Fibroblast of the aortic adventitia (primary cell): Measurements from ENCODE around the gene ADD3. TPM values are rescaled to one million over a fixed set of nuclear protein-coding genes. Genes with fewer than 3 reads are reported as not detected.
"Not testable (repeated sequence)": the region's sequence is repeated elsewhere in the genome, so short reads cannot be mapped to it uniquely, and the experiment has no call there.

Source experiments
- DNase-seq: peaks from one replicate; pipeline ENCODE4 v3.0.0-alpha.2; 2010; ENCODE audit warnings: low read depth
- H3K4me3 ChIP-seq: 2 replicates; pipeline ENCODE4 v1.5.1; 2011; ENCODE audit warnings: low read depth, mild to moderate bottlenecking, control low read depth, low read length, moderate library complexity
- total RNA-seq: library from RNA; depleted of rRNA; stranded (reverse); fragments of >200 nt; gene quantifications from 2 replicates; pipeline ENCODE4 v1.2.3, GENCODE V29; 2012; ENCODE audit warnings: low replicate concordance
- TF ChIP-seq, protein P1 (sequence below): IDR thresholded peaks from 2 replicates; pipeline ENCODE4 v1.5.1; 2011; ENCODE audit warnings: mild to moderate bottlenecking, low read length, control low read depth, inconsistent platforms; ENCODE audit not compliant: insufficient read depth

The ADD3 gene
- total RNA-seq, 1 donor, result 524 TPM

DNA sequence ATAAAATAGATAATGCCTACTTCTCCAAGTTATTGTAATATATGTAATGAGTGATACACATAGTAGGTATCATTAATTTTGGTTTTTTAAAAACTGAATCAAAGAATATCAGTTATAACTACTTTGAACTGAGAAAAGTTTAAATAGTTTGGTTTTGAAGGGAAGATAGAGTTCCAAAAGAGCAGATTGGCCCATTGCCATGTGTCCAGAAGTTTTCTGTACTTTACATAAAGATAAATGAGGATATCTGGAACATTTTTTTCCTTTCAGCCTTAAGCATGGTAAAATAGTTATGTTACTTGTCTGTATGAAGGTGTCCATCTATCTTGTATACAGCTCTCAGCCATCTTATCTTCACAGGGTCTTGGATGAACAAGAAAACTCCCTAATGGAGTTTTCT, 101.7 kb downstream of the ADD3 start:
- TF ChIP-seq, protein P1, sequence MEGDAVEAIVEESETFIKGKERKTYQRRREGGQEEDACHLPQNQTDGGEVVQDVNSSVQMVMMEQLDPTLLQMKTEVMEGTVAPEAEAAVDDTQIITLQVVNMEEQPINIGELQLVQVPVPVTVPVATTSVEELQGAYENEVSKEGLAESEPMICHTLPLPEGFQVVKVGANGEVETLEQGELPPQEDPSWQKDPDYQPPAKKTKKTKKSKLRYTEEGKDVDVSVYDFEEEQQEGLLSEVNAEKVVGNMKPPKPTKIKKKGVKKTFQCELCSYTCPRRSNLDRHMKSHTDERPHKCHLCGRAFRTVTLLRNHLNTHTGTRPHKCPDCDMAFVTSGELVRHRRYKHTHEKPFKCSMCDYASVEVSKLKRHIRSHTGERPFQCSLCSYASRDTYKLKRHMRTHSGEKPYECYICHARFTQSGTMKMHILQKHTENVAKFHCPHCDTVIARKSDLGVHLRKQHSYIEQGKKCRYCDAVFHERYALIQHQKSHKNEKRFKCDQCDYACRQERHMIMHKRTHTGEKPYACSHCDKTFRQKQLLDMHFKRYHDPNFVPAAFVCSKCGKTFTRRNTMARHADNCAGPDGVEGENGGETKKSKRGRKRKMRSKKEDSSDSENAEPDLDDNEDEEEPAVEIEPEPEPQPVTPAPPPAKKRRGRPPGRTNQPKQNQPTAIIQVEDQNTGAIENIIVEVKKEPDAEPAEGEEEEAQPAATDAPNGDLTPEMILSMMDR, result no peak
- peak; percentile 28 for DNase-seq
- H3K4me3 ChIP-seq, result no peak overlapping the region

DNA sequence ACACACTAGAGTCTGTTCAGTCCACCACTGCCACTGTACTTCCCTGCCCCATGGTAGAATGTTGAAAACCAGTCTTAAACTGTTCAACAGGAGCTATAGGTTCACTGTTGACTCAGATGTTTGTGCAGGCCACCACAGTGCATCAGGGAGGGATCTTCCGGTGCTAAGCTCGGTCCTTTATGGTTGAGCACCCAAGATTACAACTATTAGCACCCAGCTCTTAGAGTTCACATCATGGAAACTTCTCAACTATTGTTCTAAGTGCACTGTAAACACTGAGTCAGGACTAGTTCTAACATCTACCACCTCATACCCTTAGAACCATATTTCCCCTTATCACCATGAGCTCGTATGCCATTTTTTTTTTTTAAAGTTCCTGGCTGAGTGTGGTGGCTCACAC, 102.6 kb downstream of the ADD3 start:
- TF ChIP-seq, protein P1, result no peak
- DNase-seq, result no peak
- H3K4me3 ChIP-seq, result no peak overlapping the region

DNA sequence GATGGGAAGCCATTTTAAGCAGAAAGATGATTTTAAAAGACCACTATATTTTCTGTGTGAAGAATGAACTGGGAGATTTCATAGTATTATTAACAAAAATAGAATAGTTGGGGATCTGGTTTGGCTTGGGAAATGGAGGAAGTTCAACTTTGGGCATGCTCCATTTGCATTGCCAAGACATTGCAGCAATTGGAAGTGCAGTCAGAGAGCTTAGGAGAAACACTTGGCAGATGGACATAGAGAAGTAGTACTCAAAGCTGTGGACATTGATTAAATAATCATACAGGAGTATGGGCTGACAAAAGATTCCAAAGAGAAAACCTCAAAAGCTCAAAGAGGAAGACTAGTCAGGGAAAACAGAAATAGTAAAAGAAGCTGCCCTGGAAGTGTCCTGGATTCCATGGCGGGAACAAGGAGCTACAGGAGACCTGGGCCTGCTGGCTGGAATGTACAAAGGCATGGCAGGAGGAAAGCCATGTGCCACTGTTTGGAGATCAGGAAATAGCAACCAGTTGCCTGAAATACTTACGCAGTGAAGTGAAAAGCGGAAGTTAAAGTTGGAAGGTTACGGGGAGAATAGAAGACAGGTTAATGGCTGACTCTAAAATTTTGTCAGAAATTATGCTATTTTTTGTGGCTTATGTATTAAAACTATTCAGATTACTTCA, 106.0 kb downstream of the ADD3 start:
- H3K4me3 ChIP-seq, result no peak overlapping the region
- TF ChIP-seq, protein P1, result peak; percentile 26
- peak; percentile 35 for DNase-seq

DNA sequence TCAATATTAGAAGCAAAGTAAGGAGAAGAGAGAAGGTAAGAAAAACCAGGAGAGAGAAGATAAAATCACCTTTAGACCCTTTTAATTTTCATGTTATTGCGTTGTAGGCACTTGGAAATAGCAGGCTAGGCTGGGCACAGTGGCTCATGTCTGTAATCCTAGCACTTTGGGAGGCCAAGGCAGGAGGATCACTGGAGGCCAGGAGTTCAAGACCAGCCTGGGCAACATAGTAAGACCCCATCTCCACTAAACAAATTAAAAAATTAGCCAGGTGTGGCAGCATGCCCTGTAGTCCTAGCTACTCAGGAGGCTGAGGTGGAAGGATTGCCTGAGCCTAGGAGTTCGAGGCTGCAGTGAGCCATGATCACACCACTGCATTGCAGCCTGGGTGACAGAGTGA, 106.9 kb downstream of the ADD3 start:
- DNase-seq, H3K4me3 ChIP-seq: not testable (repeated sequence)

DNA sequence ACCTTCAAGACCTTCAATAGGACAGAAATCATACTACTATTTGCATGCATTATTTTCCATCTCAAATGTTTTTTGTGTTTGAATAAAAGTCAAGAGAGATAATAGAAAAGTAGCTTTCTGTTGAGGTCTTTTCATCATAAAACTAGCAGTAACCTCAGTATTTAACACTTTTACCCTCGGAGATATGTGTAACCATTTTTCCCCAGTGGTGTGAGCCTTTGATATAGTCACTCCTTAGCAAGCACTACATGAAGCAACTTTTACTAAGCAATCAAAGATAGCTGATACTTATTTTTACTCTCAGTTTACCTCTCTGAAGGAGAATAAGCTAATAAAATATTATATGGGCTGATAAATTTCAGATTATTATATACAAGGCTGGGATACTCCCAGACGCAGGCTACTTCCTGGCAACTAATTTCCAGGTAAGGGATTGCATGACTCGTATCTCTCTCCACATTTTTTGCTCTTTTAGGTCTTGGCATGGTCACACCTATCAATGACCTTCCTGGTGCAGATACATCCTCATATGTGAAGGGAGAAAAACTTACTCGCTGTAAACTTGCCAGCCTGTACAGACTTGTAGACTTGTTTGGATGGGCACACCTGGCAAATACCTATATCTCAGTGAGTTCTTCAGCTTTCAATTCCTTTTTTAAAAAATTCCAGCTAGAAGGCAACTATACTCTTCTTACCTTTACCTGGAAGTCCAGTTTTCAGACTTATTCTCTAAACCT, 108.2 kb downstream of the ADD3 start:
- no peak for DNase-seq
- TF ChIP-seq, protein P1, result no peak
- no peak overlapping the region for H3K4me3 ChIP-seq

DNA sequence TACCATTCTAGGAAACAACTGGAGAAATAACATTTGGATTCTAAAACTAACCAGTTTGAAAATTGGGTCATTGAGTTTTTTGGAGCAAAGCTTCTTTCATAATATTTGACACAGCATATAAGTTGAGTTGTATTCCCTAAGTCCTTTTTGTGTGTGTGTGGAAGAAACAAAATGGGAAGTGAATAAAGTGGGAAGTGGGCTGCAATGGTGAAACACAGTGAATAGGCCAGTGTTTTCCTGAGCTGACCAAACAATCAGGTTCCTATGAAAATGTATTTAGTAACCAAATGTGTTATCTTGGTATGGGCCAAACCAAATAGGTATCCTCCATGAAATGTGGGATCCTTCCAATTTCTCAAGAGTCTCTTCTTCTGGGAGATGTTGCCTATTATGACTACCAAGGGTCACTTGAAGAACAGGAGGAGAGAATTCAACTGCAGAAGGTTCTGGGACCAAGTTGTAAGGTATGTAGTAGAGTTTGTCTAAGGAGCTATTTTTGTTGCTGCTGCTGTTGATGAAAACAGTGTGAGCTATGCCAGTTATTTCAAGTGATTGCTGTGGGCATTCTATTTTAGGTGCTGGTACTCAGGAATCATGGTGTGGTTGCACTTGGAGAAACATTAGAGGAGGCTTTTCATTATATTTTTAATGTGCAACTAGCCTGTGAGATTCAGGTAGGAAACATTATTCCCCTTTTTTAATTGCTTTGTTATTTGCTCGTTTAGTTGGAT, 111.3 kb downstream of the ADD3 start:
- no peak for DNase-seq
- H3K4me3 ChIP-seq, result no peak overlapping the region
- TF ChIP-seq, protein P1, result no peak

DNA sequence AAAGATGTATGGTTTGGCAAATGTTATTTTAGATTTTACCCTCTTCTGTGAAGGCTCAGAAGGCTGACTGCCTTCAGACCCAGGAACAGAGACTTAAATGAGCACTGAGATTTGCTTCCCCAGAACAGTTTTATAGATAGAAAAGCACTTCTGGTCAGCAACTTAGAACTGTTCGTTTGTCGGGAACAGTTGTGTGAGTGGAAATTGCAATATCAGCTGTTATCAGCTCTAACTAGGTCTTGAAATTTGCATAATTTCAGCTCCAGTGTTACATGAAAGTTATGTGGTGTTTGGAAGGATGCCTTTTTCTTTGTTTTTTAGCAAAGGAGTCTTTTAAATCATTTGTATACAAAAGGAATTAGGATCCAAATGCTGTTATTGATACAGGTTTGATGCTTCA, 115.8 kb downstream of the ADD3 start:
- DNase-seq, result no peak
- no peak overlapping the region for H3K4me3 ChIP-seq
- TF ChIP-seq, protein P1, result no peak
